ENCODE results near the gene ATP8B1. TPM values are rescaled to one million over a fixed set of nuclear protein-coding genes. Genes with fewer than 3 reads are reported as not detected.

ATP8B1 gene
- total and polyA plus RNA-seq, 2 of the 8 experiments (the other 6 are each of a cell fraction or from before 2014, with no cell fraction given), result 1.1 to 4.6 TPM

GRCh38 chr18:57627488-57627887 lies 175.6 kb downstream of the ATP8B1 start (continued):
- no peak for TF ChIP-seq RBBP5 (IDR thresholded peaks at IDR 0.05; ENCODE audit: borderline replicate concordance, low read depth, low read length)
- no peak for TF ChIP-seq NANOG (IDR thresholded peaks at IDR 0.05; ENCODE audit: insufficient read depth, low read depth, low read length, poor library complexity, severe bottlenecking)

All from H1 (cell line).